Mucosa of gallbladder (tissue), 1 donor: ENCODE data around the gene PDE4B. TPM values are rescaled to one million over a fixed set of nuclear protein-coding genes. Genes with fewer than 3 reads are reported as not detected.
"Not testable (repeated sequence)": the region's sequence is repeated elsewhere in the genome, so short reads cannot be mapped to it uniquely, and the experiment has no call there.

Source experiments
- DNase-seq: peaks from one replicate; pipeline ENCODE4 v3.0.0-alpha.2; 2020; ENCODE audit warnings: low spot score
- total RNA-seq: library from RNA; stranded (reverse); gene quantifications from one replicate; pipeline ENCODE4 v1.2.1, GENCODE V29; 2021
- donor health status: DM: no; HTN: no; CAD: no.

PDE4B gene
- total RNA-seq, 1 donor from 2014 or later: 5.2 TPM

DNA sequence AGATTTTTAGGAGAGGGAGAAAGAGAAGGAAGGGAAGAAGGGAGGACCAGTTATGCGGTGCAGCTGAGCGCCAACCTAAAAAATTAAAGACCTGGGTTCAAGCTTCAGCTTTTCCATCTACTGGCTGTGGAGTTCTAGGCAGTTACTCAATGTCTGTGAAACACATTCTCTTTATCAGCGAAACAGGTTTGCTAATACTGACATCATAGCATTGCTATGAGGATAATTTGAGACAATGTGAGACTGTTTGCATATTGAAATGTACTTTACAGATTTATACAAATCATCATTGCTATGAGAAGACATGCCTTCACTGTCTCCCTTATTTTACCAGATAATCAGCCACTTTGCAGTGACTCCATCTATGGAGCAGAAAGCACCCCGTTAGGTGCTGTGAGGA, 518.4 kb downstream of the PDE4B start:
- no peak for DNase-seq

- DNase-seq: no peak
Measured at GRCh38 chr1:66311628-66312027, 518.9 kb downstream of the PDE4B start.

GRCh38 chr1:66312271-66312990, 519.7 kb downstream of the PDE4B start:
- no peak for DNase-seq

DNA sequence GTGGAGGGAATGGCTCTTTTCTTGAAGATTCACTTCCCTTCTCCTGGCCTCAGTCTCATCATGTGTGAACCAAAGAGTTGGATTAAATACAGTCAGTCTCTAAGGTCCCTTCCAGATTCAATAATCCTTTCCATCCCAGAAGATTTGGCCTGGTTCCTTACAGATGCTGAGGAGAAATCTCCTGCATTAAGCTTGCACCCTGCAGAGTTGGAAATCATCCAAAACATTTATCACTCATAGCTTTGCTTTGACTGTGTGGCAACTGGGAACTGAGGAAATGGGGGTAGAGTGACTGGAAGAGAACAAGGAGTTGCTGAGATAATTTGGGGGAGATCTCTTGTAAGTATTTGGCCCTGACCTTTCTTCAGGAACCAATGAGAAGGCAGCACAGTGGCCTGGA, 520.7 kb downstream of the PDE4B start:
- DNase-seq: no peak

DNA sequence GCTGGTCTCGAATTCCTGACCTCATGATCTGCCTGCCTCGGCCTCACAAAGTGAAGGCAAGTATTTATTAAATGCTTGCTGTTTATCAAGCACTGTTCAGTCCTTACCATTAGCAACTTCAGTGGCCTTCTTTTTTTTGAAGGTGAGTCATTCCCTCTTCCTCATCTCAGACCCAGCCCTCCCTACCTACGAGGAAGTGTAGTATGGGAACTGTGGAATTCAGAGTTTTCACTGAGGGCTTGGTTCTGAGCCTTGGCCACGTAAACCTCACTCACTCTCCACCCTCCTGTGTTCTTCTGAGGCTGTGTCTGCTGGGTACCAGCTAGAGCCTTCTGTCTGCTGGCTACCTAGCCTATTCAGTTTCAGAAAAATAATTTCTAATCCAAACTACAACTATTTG, 523.0 kb downstream of the PDE4B start:
- DNase-seq: no peak

DNA sequence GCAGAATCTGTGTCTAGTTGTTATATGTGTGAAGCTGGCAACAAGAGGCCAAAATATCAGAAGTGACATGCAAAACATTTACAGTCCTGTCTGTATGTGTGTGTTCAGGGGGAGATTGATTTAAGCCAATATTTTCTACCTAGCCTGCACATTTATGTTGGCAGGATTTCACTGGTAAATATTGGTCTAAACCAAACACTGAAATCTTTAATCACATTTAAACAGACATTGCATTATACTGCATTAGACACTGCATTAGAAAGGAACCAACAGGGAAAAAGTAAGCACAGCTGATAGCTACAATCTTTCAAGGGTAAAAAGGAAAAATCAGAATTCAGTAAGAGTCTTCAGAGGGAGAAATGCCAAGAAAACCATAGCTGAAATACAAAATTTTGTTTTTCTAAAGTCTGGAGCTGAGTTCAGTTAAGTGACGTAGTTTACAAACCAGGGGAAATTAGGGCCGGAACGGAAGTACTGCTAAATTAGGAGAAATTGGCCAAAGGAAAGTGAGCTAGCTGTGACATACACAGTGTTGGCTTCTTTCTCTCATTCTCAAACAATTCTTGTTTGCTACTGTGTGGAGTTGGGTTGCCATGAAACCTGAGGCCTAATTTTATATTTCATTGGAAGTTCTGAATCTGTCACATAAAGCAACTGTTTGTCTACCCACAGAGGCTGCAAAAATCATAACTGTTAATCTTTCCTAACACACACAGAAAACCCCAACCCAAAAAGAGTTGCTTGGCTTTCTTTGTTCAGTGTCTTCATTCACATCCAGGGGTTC, 524.0 kb downstream of the PDE4B start:
- no peak for DNase-seq

- DNase-seq: no peak
Measured at GRCh38 chr1:66317248-66317515, 524.5 kb downstream of the PDE4B start.

DNA sequence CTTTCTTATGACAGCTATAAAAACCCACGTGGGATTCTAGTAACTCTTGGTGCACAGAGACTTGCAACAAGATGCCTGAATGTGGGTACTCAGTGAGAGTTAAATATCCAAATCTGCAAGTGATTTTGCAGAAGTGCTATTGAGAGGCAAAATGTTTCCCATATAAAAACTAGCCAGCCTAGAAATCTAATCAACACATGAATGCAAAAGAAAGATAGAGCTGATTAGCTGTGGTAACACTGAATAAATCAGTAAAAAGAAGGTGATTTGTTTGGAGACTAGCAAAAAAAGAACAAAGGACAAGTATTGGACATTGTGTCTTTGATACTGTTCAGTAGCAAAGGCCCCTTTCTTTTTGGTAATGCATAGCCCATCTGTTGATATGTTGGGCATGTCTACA, 527.5 kb downstream of the PDE4B start:
- no peak for DNase-seq

GRCh38 chr1:66322462-66322861, 529.8 kb downstream of the PDE4B start:
- DNase-seq: not testable (repeated sequence)

- DNase-seq: no peak
Measured at GRCh38 chr1:66323958-66324625, 531.4 kb downstream of the PDE4B start.

DNA sequence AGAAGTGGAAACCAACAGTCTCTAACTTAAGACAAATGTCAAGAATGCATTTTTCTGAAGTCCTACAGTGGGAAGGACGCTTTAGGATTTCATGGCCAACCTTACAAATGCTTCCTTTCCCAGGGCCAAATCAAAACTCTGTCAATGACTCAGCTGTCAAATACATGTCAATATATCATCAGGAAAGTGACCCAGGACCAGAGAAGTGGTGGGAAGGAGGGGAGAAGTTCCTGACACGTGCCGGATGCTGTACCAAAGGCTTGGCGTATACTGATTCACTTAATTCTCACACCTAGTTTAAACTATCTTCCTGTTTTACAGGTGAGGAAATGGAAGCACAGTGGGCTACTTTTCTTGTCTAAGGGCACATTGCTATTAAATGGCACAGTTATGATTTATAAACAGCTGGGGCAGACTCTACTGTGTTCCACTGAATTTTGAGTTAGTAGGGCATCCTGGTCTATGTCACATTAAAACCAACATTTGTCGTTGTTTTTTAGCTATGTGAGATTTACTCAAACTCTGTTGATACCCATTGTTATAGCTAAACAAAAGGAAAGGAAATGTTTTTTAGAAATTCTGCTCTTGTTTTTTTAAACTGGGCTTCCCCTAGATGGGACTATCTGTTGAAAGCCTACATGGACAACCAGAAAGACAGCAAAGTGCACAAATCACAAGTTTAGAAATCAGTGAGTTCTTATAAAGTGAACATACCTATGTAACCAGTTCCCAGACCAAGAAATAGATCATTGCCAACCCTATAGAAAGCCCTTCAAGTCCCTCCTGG, 533.1 kb downstream of the PDE4B start:
- no peak for DNase-seq

DNA sequence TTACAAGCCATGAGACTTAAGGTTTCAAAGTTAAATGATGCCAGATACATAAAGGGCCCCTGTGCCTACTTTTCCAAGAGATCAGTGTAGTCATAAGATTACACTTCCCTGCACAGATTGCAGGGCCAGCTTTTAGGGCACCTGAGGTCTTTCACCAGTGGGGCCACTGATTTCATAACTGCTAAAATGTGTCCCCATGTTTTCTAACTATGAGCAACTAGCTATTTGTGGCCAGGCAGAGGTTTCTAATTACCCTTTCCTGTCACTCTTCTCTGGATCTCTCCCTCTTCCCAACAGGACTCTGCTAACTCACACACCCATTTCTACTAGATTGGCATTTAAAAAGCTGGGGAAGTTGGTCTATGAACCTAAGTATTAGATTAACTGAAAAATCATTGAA, 534.2 kb downstream of the PDE4B start:
- no peak for DNase-seq

DNA sequence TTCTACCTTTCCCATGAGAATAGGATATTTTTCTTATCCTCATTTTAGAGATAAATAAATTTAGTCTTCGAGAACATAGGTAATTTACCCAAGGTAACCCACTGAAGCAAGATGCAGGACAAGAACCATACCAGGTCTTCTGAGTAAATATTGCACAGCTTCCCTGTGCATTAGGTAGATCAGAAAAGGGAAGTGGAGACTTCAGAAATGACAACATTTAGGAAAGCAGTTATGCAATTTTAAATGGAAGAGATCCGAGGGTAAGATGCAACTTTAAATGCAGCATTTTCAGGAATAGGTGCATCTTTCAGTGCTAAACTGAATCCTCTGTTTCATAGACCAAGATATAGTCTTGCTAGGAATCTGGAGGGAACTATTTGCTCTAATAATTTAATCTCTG, 534.9 kb downstream of the PDE4B start:
- no peak for DNase-seq

GRCh38 chr1:66328896-66329295, 536.2 kb downstream of the PDE4B start:
- no peak for DNase-seq

GRCh38 chr1:66330722-66331141, 538.0 kb downstream of the PDE4B start:
- DNase-seq: no peak

DNA sequence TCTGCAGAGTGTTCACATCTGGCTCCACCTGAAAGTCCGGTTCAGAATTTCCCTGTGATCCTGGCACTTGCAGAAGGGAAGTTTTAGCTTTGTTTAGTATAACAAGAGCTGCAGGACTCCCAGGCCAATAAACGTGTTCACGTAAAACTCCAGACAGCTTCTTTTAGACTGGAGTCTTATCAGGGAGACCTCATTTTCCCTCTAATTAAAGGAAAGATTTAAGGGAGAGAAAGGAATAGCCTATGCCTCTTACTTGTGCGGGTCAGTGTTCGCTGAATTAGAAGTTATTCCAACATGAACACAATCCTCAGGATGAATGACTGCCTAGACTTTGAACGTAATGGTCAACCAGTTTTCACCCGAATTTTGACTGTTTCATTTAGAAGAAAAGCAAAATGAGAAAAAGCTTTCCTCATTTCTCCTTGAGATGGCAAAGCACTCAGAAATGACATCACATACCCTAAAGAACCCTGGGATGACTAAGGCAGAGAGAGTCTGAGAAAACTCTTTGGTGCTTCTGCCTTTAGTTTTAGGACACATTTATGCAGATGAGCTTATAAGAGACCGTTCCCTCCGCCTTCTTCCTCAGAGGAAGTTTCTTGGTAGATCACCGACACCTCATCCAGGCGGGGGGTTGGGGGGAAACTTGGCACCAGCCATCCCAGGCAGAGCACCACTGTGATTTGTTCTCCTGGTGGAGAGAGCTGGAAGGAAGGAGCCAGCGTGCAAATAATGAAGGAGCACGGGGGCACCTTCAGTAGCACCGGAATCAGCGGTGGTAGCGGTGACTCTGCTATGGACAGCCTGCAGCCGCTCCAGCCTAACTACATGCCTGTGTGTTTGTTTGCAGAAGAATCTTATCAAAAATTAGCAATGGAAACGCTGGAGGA, 539.2 kb downstream of the PDE4B start:
- peak; percentile 30 for DNase-seq

DNA sequence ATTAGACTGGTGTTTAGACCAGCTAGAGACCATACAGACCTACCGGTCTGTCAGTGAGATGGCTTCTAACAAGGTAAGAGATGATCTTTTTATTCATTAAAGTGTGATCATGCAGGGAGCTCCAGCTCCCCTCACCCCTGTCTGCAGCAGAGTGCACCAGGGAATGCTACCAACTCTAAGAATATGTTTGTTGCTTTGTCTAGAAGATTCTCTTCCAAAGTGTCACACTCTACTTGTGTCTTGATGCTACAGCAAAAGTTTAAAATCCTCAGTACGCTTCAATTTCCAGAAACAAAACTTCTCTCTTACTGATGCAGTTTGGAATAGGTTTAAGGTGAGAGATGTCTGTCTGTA, 539.8 kb downstream of the PDE4B start:
- DNase-seq: no peak

GRCh38 chr1:66333466-66334199, 540.9 kb downstream of the PDE4B start:
- DNase-seq: no peak

DNA sequence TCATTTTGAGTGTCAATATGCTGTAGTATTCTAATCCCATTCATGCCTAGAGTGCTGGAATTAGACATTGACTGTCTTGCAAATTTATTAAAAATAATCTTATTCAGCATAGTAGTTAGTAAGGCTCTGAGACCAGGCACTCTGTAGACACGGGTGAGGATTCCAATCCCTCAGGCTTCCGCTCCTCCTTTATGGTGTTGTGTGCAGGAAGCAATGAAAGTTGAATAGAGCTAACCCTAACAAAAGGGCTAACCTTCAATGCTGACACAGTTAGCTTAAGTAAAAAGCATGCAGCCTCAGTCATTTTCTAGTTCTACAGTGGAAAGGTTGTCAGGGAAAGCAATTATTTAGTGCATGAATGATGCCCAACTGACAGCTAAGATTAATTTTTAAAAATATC, 541.6 kb downstream of the PDE4B start:
- DNase-seq: no peak

GRCh38 chr1:66335125-66335524, 542.4 kb downstream of the PDE4B start:
- no peak for DNase-seq
